ENCODE data around the gene SECISBP2.
A peak's percentile ranks its signal among the peaks of the same experiment; 100 is the strongest.

DNA sequence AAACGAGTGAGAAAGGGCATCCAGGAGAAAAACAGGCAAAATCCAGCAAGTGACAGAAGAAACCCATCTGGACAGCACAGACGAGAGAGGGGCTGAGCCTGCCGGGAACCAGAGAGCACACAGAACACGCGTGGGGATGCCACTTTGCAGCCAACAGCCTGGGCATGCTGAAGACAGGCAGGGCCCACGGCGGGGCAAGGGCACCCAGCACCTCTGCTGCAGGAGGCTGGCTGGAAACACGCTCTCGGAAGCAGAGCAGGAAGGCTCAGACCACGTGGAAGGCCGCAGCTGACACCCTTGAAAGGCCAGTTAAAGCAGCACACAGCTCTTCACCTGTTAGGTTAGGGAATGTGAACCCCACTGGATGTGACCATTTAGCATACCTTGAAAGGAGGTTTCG lies 76.1 kb downstream of the SECISBP2 start:
- TF ChIP-seq POLR2A (IDR thresholded peaks at IDR 0.05; ENCODE audit: low read depth, low read length) (peak; percentile 42), TAF1 (IDR thresholded peaks at IDR 0.05; ENCODE audit: borderline replicate concordance, low read depth, low read length) (no peak), POLR2AphosphoS5 (IDR thresholded peaks at IDR 0.05; ENCODE audit: low read depth, low read length) (no peak)
